Measurements from ENCODE around the gene CD247.

CD247 gene

DNA sequence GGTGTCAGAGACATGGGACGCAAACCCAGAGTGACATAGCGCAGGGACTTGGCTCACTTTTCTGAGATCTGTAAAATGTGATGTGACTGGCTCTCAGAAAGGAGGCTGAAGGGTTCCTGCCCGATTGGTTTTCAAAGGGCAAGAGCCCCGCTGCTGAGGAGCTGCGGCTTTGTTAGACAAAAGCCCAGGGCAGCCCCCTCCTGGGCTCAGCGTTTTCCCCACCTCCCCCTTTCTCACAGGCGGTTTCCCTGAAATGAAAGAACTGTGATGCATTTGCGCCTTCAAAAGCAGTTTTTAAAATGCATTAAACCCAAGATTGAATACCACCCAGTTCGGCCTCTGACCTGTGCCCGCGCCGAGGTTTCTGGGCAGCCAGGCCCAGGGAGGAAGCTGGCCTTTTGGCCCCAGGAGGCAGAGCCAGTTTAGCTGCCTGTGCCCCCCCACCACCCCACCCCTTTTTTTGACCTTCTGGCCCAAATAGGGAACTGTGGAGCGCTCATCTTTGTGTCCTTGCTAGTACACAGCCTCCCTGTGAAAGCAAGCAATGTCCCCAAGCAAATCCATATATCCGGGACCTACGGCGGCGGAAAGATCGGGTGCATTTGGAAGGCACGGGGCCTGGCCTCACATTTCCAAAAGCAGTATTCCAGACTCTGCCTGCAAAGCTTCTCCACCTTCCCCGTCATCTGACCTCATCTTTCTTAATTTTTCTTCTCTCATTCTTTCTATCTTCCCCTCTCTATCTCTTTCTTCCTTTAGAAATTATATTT lies 28.6 kb downstream of the CD247 start:
- no peak overlapping the region for H3K4me3 ChIP-seq (ENCODE audit: low read length in 2 of 2)
- no peak overlapping the region for H3K27ac ChIP-seq (ENCODE audit: low read depth in 2 of 2, low read length in 2 of 2)
- H3K9me3 ChIP-seq (ENCODE audit: control insufficient read depth in 2 of 2, low read length in 2 of 2), result no peaks in the 10 kb centered on the region
- no peaks in the 10 kb centered on the region for H3K36me3 ChIP-seq (ENCODE audit: control insufficient read depth in 2 of 2, insufficient read depth in 2 of 2, low read length in 2 of 2)
- no peak overlapping the region for H3K9ac ChIP-seq (ENCODE audit: low read depth in 1 of 2, low read length in 2 of 2)
- H3K4me1 ChIP-seq (ENCODE audit: control insufficient read depth in 2 of 2, insufficient read depth in 2 of 2, low read length in 2 of 2), result peaks cover 0 to 3% of the 10 kb centered on the region in 2 donors
- H3K27me3 ChIP-seq (ENCODE audit: control insufficient read depth in 2 of 2, insufficient read depth in 2 of 2, low read length in 2 of 2), result peaks cover 0 to under 1% of the 10 kb centered on the region in 2 donors

DNA sequence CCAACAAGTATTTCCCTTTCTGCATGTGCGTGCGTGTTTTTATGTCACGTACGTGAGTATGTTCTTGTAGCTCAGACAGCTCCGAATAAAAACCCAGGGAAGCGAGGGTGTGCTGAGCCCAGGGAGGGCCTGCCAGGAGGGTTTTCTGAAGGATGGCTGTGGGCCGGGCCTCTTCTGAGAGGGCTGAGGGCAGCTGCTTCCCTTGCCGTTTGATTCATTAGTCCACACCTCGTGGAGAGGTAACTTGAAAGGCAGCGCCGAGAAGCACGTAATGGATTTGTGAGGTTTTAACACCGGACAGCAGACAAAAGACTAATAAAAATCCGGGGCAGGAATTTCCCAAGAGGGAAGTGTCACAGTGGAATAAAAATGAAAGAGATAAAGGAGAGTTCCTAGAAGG lies 29.5 kb downstream of the CD247 start:
- H3K9me3 ChIP-seq (ENCODE audit: control insufficient read depth in 2 of 2, low read length in 2 of 2), result no peaks in the 10 kb centered on the region
- H3K27ac ChIP-seq (ENCODE audit: low read depth in 2 of 2, low read length in 2 of 2), result no peak overlapping the region
- H3K9ac ChIP-seq (ENCODE audit: low read depth in 1 of 2, low read length in 2 of 2), result no peak overlapping the region
- peaks cover 0 to 3% of the 10 kb centered on the region in 2 donors for H3K4me1 ChIP-seq (ENCODE audit: control insufficient read depth in 2 of 2, insufficient read depth in 2 of 2, low read length in 2 of 2)
- H3K4me3 ChIP-seq (ENCODE audit: low read length in 2 of 2), result no peak overlapping the region
- no peaks in the 10 kb centered on the region for H3K36me3 ChIP-seq (ENCODE audit: control insufficient read depth in 2 of 2, insufficient read depth in 2 of 2, low read length in 2 of 2)
- H3K27me3 ChIP-seq (ENCODE audit: control insufficient read depth in 2 of 2, insufficient read depth in 2 of 2, low read length in 2 of 2), result no peaks in the 10 kb centered on the region

DNA sequence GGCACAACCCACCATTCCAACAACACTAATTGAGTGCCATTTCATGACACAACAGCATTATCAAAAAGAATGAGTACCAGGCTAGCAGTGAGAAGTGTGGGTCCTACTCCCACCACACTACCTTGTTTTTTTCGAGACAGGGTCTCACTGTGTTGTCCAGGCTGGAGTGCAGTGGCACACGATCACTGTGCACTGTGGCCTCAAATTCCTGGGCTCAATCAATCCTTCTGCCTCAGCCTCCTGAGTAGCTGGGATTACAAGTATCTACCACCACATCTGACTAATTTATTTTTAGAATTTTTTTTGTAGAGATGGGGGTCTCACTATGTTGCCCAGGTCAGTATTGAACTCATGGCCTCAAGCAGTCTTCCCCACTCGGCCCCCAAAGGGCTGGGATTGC lies 30.7 kb downstream of the CD247 start:
- Histone ChIP-seq H3K9me3 (ENCODE audit: control insufficient read depth in 2 of 2, low read length in 2 of 2) (no peaks in the 10 kb centered on the region), H3K27ac (ENCODE audit: low read depth in 2 of 2, low read length in 2 of 2) (no peak overlapping the region), H3K4me1 (ENCODE audit: control insufficient read depth in 2 of 2, insufficient read depth in 2 of 2, low read length in 2 of 2) (peaks cover 2 to 3% of the 10 kb centered on the region in 2 donors), H3K36me3 (ENCODE audit: control insufficient read depth in 2 of 2, insufficient read depth in 2 of 2, low read length in 2 of 2) (no peaks in the 10 kb centered on the region), H3K27me3 (ENCODE audit: control insufficient read depth in 2 of 2, insufficient read depth in 2 of 2, low read length in 2 of 2) (no peaks in the 10 kb centered on the region), H3K9ac (ENCODE audit: low read depth in 1 of 2, low read length in 2 of 2) (no peak overlapping the region), H3K4me3 (ENCODE audit: low read length in 2 of 2) (no peak overlapping the region)

DNA sequence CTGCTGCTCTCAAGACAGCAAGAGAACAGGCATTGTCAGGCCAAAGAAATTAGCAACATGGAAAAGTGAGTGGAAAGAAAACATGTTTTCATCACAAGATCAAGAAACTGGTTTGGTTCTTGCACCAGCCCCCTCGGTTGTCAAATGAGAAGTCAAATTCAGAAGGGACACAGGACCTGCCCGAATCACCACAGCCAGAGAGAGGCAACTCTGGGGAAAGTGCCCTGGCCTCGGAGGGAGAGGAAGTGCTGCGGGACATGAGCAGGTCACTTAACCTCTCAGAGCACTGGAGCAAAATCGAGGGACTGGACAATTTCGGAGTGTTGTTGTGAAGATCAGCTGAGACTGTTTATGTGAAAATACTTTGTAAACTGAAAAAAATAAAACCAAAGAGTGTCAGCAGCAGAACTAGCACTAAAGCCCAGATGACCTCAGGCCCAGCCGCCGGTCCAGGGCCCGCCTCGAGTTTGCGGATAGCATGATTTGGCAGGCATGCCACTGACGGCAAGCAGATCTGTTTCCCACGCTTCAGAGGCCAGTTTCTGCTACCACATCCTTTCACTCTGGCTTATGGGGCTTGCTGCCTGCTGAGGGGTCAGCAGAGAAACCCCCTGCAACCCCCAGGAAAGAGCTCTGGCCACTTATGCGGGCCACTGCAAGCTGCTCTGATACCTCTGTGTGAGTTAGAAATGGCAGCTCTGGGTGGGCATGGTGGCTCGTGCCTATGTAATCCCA lies 32.1 kb downstream of the CD247 start:
- no peaks in the 10 kb centered on the region for H3K27me3 ChIP-seq (ENCODE audit: control insufficient read depth in 2 of 2, insufficient read depth in 2 of 2, low read length in 2 of 2)
- H3K4me3 ChIP-seq (ENCODE audit: low read length in 2 of 2), result no peak overlapping the region
- H3K27ac ChIP-seq (ENCODE audit: low read depth in 2 of 2, low read length in 2 of 2), result peak overlapping the region; percentile 23 to 37
- H3K9ac ChIP-seq (ENCODE audit: low read depth in 1 of 2, low read length in 2 of 2), result no peak overlapping the region
- no peaks in the 10 kb centered on the region for H3K9me3 ChIP-seq (ENCODE audit: control insufficient read depth in 2 of 2, low read length in 2 of 2)
- no peaks in the 10 kb centered on the region for H3K36me3 ChIP-seq (ENCODE audit: control insufficient read depth in 2 of 2, insufficient read depth in 2 of 2, low read length in 2 of 2)
- H3K4me1 ChIP-seq (ENCODE audit: control insufficient read depth in 2 of 2, insufficient read depth in 2 of 2, low read length in 2 of 2), result peaks cover 2 to 3% of the 10 kb centered on the region in 2 donors

DNA sequence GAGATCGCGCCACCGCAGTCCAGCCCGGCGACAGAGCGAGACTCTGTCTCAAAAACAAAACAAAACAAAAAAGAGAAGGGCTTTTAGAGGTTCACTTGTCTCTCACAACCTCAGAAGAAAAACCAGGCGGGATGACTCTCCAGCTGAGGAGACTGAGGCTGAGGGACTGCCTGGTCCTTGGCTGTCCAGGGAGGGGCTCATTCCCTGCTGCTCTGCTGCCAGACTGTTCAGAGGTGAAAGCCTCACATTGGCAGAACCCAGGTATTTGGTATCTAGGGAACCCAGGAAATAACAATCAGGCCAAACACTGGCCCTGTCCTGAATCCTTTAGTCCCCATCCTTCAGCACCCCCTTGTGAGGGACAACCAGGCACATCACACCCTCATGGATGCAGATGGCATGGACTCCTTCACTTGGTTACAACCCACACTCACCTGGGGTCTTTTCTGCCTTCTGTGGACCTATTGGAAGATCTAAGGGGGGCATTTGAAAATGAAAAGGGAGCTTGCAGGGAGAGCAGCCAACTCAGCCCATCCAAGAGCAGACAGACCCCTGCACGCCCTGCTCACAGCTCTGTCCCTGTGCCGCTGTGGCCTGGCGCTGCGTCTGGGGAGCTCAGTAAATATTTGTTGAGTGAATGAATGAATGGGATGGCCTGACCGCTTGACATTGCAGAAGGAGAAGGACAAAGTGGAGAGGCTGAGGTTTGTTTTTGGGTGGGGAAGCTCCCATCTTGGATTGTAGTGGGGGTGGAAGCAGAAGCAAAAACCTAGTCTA lies 33.4 kb downstream of the CD247 start:
- no peak overlapping the region for H3K27ac ChIP-seq (ENCODE audit: low read depth in 2 of 2, low read length in 2 of 2)
- H3K27me3 ChIP-seq (ENCODE audit: control insufficient read depth in 2 of 2, insufficient read depth in 2 of 2, low read length in 2 of 2), result no peaks in the 10 kb centered on the region
- no peaks in the 10 kb centered on the region for H3K9me3 ChIP-seq (ENCODE audit: control insufficient read depth in 2 of 2, low read length in 2 of 2)
- H3K36me3 ChIP-seq (ENCODE audit: control insufficient read depth in 2 of 2, insufficient read depth in 2 of 2, low read length in 2 of 2), result no peaks in the 10 kb centered on the region
- H3K4me1 ChIP-seq (ENCODE audit: control insufficient read depth in 2 of 2, insufficient read depth in 2 of 2, low read length in 2 of 2), result peaks cover 2 to 3% of the 10 kb centered on the region in 2 donors
- no peak overlapping the region for H3K9ac ChIP-seq (ENCODE audit: low read depth in 1 of 2, low read length in 2 of 2)
- no peak overlapping the region for H3K4me3 ChIP-seq (ENCODE audit: low read length in 2 of 2)

DNA sequence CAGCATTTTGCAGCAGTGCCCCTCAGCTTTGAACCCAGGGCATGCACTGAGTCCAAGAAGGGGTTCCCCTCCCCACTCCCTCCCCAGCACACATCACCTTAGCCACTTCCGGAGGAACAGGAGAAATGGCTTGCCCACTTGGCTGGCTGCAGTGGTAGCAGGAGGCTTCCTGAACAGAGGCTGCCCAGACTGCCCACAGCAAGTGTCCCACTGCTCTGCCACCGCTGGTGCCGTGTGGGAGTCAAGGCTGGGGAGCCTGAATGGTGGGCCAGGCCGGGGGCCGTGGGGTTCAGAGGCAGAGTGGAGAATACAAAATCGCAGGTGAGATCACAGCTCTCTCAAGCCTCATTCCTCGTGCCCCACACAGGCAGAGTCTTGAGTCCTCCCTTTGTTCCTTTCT lies 34.5 kb downstream of the CD247 start:
- Histone ChIP-seq H3K27ac (ENCODE audit: low read depth in 2 of 2, low read length in 2 of 2) (no peak overlapping the region), H3K36me3 (ENCODE audit: control insufficient read depth in 2 of 2, insufficient read depth in 2 of 2, low read length in 2 of 2) (no peaks in the 10 kb centered on the region), H3K4me1 (ENCODE audit: control insufficient read depth in 2 of 2, insufficient read depth in 2 of 2, low read length in 2 of 2) (peaks cover 2 to 3% of the 10 kb centered on the region in 2 donors), H3K27me3 (ENCODE audit: control insufficient read depth in 2 of 2, insufficient read depth in 2 of 2, low read length in 2 of 2) (no peaks in the 10 kb centered on the region), H3K9ac (ENCODE audit: low read depth in 1 of 2, low read length in 2 of 2) (no peak overlapping the region), H3K4me3 (ENCODE audit: low read length in 2 of 2) (no peak overlapping the region), H3K9me3 (ENCODE audit: control insufficient read depth in 2 of 2, low read length in 2 of 2) (no peaks in the 10 kb centered on the region)

DNA sequence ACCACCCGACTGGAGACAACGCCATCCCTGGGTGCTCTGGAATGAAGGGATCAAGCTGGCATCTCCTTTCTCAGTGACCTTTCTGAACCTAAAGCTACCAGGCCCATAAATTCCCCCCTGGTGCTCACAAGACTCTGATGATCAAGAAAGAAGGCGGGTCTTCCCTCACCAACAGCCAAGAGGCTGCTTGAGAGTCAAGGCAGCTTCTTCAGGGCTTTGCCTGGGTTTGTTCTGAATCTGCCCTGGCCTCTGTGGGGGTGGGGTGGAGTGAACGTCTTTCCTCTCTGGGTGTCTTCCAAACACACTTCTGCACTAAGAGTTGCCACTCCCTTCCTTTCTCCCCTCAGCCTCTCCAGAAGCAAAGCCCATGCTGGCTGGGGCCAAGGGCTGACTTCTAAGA lies 36.1 kb downstream of the CD247 start:
- no peaks in the 10 kb centered on the region for H3K9me3 ChIP-seq (ENCODE audit: control insufficient read depth in 2 of 2, low read length in 2 of 2)
- peaks cover 2 to 3% of the 10 kb centered on the region in 2 donors for H3K4me1 ChIP-seq (ENCODE audit: control insufficient read depth in 2 of 2, insufficient read depth in 2 of 2, low read length in 2 of 2)
- no peaks in the 10 kb centered on the region for H3K36me3 ChIP-seq (ENCODE audit: control insufficient read depth in 2 of 2, insufficient read depth in 2 of 2, low read length in 2 of 2)
- no peak overlapping the region for H3K9ac ChIP-seq (ENCODE audit: low read depth in 1 of 2, low read length in 2 of 2)
- H3K27ac ChIP-seq (ENCODE audit: low read depth in 2 of 2, low read length in 2 of 2), result no peak overlapping the region
- no peaks in the 10 kb centered on the region for H3K27me3 ChIP-seq (ENCODE audit: control insufficient read depth in 2 of 2, insufficient read depth in 2 of 2, low read length in 2 of 2)
- no peak overlapping the region for H3K4me3 ChIP-seq (ENCODE audit: low read length in 2 of 2)

- Histone ChIP-seq H3K9me3 (ENCODE audit: control insufficient read depth in 2 of 2, low read length in 2 of 2) (no peaks in the 10 kb centered on the region), H3K4me3 (ENCODE audit: low read length in 2 of 2) (no peak overlapping the region), H3K4me1 (ENCODE audit: control insufficient read depth in 2 of 2, insufficient read depth in 2 of 2, low read length in 2 of 2) (peaks cover 0 to 2% of the 10 kb centered on the region in 2 donors), H3K36me3 (ENCODE audit: control insufficient read depth in 2 of 2, insufficient read depth in 2 of 2, low read length in 2 of 2) (no peaks in the 10 kb centered on the region), H3K9ac (ENCODE audit: low read depth in 1 of 2, low read length in 2 of 2) (no peak overlapping the region), H3K27ac (ENCODE audit: low read depth in 2 of 2, low read length in 2 of 2) (no peak overlapping the region), H3K27me3 (ENCODE audit: control insufficient read depth in 2 of 2, insufficient read depth in 2 of 2, low read length in 2 of 2) (no peaks in the 10 kb centered on the region)
Measured at GRCh38 chr1:167479331-167479979, 38.9 kb downstream of the CD247 start.

GRCh38 chr1:167477986-167478385 lies 40.3 kb downstream of the CD247 start:
- no peaks in the 10 kb centered on the region for H3K9me3 ChIP-seq (ENCODE audit: control insufficient read depth in 2 of 2, low read length in 2 of 2)
- H3K36me3 ChIP-seq (ENCODE audit: control insufficient read depth in 2 of 2, insufficient read depth in 2 of 2, low read length in 2 of 2), result no peaks in the 10 kb centered on the region
- no peak overlapping the region for H3K27ac ChIP-seq (ENCODE audit: low read depth in 2 of 2, low read length in 2 of 2)
- H3K27me3 ChIP-seq (ENCODE audit: control insufficient read depth in 2 of 2, insufficient read depth in 2 of 2, low read length in 2 of 2), result no peaks in the 10 kb centered on the region
- H3K4me1 ChIP-seq (ENCODE audit: control insufficient read depth in 2 of 2, insufficient read depth in 2 of 2, low read length in 2 of 2), result no peaks in the 10 kb centered on the region
- no peak overlapping the region for H3K9ac ChIP-seq (ENCODE audit: low read depth in 1 of 2, low read length in 2 of 2)
- H3K4me3 ChIP-seq (ENCODE audit: low read length in 2 of 2), result no peak overlapping the region
